Upper lobe of right lung (tissue), 1 donor: ENCODE results near the gene SUMO1. TPM values are rescaled to one million over a fixed set of nuclear protein-coding genes. Genes with fewer than 3 reads are reported as not detected.

ENCODE experiments used
- ATAC-seq: fragments of 200-7000 bp; cut with Tn5 transposase; one replicate; pipeline ENCODE4 v1.9.1; 2020; ENCODE audit warnings: mild to moderate bottlenecking, moderate library complexity
- DNase-seq: peaks from one replicate; pipeline ENCODE4 v3.0.0-alpha.2; 2020
- H3K27ac ChIP-seq: fragments of 200-600 bp; one replicate; pipeline ENCODE4 v1.8.0; 2022
- H3K27me3 ChIP-seq: fragments of 200-600 bp; one replicate; pipeline ENCODE4 v1.8.0; 2022; ENCODE audit warnings: mild to moderate bottlenecking
- H3K36me3 ChIP-seq: fragments of 200-600 bp; one replicate; pipeline ENCODE4 v1.8.0; 2022
- H3K4me1 ChIP-seq: fragments of 200-600 bp; one replicate; pipeline ENCODE4 v1.8.0; 2022
- H3K4me3 ChIP-seq: fragments of 200-600 bp; one replicate; pipeline ENCODE4 v1.8.0; 2022; ENCODE audit warnings: mild to moderate bottlenecking
- H3K9me3 ChIP-seq: fragments of 200-600 bp; one replicate; pipeline ENCODE4 v1.8.0; 2022
- intact Hi-C: fragments of 100-400 bp; cut with DNase I; formaldehyde crosslinking; loops from one replicate; pipeline ENCODE4 v1.11.0; 2022
- total RNA-seq: library from RNA; stranded (reverse); fragmentation: NEBNext Ultra II Directional; extraction: Animal tissue kit (Norgen Biotek cat#: 25700); gene quantifications from one replicate; pipeline ENCODE4 v1.2.1, GENCODE V29; 2021
- TF ChIP-seq, protein P1 (sequence below): fragments of 200-600 bp; IDR thresholded peaks from one replicate; pipeline ENCODE4 v1.8.0; 2022; ENCODE audit warnings: antibody characterized with exemption
- donor health status: DM: no; HTN: yes; CAD: no; lungs with severe emphysema.

Gene SUMO1
- total RNA-seq, 1 donor from 2014 or later: 75.6 TPM

DNA sequence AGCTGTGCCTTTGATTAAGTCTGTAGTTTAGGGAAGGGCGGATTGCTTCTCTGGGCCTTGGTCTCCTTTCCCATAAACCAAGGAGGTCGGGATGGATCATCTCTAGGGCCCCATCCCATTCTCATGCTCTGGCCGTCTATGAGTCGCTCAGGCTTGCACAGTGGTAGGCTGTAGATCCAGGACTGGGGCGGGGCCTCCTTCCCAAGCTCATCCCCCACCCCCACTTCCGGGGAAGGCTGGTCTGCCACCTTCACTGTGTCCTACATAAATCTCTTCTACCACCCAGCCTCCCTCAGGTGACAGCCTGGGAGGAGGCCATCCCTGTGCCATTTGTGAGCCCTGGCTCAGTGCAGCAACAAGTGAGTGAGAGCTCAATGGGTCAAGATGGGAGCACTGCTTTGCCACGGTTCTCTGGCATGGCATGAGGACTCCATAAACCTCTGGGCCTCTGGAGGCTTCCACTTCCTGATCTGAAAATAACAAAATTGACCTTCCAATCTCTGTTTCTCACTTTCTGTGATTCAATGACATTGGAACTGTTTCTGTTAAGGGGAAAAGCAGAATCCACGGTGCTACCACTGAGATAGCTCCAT is 68.5 kb downstream of the SUMO1 start:
- Histone ChIP-seq H3K4me1 (no peaks in the 10 kb centered on the region), H3K9me3 (no peaks in the 10 kb centered on the region), H3K4me3 (no peak overlapping the region), H3K27me3 (no peaks in the 10 kb centered on the region), H3K36me3 (no peaks in the 10 kb centered on the region), H3K27ac (no peak overlapping the region)
- TF ChIP-seq, protein P1, sequence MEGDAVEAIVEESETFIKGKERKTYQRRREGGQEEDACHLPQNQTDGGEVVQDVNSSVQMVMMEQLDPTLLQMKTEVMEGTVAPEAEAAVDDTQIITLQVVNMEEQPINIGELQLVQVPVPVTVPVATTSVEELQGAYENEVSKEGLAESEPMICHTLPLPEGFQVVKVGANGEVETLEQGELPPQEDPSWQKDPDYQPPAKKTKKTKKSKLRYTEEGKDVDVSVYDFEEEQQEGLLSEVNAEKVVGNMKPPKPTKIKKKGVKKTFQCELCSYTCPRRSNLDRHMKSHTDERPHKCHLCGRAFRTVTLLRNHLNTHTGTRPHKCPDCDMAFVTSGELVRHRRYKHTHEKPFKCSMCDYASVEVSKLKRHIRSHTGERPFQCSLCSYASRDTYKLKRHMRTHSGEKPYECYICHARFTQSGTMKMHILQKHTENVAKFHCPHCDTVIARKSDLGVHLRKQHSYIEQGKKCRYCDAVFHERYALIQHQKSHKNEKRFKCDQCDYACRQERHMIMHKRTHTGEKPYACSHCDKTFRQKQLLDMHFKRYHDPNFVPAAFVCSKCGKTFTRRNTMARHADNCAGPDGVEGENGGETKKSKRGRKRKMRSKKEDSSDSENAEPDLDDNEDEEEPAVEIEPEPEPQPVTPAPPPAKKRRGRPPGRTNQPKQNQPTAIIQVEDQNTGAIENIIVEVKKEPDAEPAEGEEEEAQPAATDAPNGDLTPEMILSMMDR: no peak
- ATAC-seq (no peak), DNase-seq (no peak)
- intact Hi-C loops: no loop called here

DNA sequence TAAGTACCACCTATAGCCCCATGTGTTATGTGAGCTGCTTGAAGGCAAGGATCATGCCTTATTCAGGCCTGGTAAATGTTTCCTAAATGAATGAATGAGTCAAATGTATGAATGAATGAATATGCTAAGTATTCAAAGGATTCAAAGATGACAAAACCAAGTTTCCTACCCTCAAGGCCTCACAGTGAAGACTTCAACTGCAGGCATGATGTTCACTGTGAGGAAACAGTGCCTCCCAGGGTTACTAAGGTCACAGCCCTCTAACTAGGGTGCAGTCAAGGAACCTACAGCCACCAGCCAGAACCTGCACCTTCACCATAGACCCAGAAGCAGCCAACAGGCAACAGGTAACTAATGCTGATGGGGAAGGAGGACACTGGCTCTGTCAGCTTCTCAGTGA is 69.3 kb downstream of the SUMO1 start:
- Histone ChIP-seq H3K4me3 (no peak overlapping the region), H3K4me1 (no peaks in the 10 kb centered on the region), H3K27ac (no peak overlapping the region), H3K36me3 (no peaks in the 10 kb centered on the region), H3K9me3 (no peaks in the 10 kb centered on the region), H3K27me3 (no peaks in the 10 kb centered on the region)
- intact Hi-C loops: no loop called here
- TF ChIP-seq, protein P1: no peak
- ATAC-seq: no peak
- no peak for DNase-seq

DNA sequence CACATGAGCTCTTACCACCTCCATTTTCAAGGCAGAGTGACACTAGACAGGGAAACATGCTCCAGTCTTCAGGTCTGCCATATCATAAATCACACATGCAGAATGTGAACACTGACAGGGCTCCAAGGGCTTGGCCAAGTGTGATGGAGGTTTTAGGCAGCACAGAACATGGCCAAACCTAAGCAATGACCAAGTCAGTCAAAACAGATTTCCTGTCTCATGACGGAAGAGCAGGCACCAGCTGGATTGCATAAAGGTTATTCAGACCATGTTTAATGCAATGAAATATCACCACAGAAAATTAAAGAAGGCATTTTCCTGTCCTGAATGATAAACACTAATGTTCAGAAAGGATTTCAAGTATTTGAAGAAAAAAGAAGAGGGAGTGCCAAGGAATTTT is 72.5 kb downstream of the SUMO1 start:
- Histone ChIP-seq H3K9me3 (no peaks in the 10 kb centered on the region), H3K36me3 (no peaks in the 10 kb centered on the region), H3K27me3 (no peaks in the 10 kb centered on the region), H3K4me3 (no peak overlapping the region), H3K4me1 (no peaks in the 10 kb centered on the region), H3K27ac (no peak overlapping the region)
- intact Hi-C loops: no loop called here
- TF ChIP-seq, protein P1: no peak
- DNase-seq: no peak
- ATAC-seq: no peak

DNA sequence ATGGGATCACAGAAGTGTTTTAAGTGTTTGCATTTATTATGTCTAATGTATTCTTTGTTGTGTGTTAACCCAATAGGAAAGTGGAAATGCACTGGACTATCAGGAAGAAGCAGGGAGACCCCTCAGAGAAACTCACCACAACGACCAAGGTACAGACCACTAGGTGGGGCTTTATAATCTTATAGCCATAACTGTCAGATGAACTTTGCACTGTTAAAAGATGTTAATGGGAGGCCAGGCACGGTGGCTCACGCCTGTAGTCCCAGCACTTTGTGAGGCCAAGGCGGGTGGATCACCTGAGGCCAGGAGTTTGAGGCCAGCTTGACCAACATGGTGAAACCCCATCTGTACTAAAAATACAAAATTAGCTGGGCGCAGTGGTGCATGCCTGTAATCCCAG is 73.2 kb downstream of the SUMO1 start:
- TF ChIP-seq, protein P1: no peak
- Histone ChIP-seq H3K27ac (no peak overlapping the region), H3K27me3 (no peaks in the 10 kb centered on the region), H3K4me1 (no peaks in the 10 kb centered on the region), H3K9me3 (no peaks in the 10 kb centered on the region), H3K36me3 (no peaks in the 10 kb centered on the region), H3K4me3 (no peak overlapping the region)
- DNase-seq: no peak
- intact Hi-C loops: no loop called here
- no peak for ATAC-seq

DNA sequence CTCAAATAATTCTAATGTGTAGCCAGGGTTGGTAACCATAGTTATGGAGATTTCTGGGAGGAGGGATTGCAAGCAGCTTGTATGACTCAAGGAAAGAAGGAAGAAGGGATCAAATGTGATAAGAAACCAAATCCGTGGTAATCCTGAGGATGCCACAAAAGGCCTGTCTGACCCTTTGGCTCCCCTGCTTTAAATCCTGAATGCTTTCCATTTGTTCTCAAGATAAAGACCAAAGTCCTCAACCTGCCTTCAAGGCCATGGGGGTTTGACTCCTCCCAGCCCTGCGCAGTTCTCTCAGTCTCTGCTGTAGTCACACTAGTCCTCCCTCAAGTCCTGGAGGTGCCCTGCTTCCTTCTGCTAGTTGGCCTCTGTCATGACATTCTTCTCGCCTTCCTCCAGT is 74.0 kb downstream of the SUMO1 start:
- ATAC-seq (no peak), DNase-seq (no peak)
- intact Hi-C loops: no loop called here
- H3K4me3 ChIP-seq: no peak overlapping the region
- no peaks in the 10 kb centered on the region for H3K36me3 ChIP-seq
- no peaks in the 10 kb centered on the region for H3K9me3 ChIP-seq
- no peaks in the 10 kb centered on the region for H3K27me3 ChIP-seq
- H3K27ac ChIP-seq: no peak overlapping the region
- no peaks in the 10 kb centered on the region for H3K4me1 ChIP-seq
- TF ChIP-seq, protein P1: no peak
